H7 (cell line): ENCODE results near the gene RPL36. TPM values are rescaled to one million over a fixed set of nuclear protein-coding genes. Genes with fewer than 3 reads are reported as not detected.

Experiments
- DNase-seq: peaks from one replicate; pipeline ENCODE4 v3.0.0; 2012
- H3K27me3 ChIP-seq: 2 replicates; pipeline ENCODE4 v1.6.0; 2011; ENCODE audit warnings: mild to moderate bottlenecking, low read length; ENCODE audit not compliant: control insufficient read depth, insufficient read depth
- H3K36me3 ChIP-seq: replicated peaks from 2 replicates; pipeline ENCODE4 v1.5.1; 2011; ENCODE audit warnings: low read length; ENCODE audit not compliant: control insufficient read depth, insufficient read depth
- H3K4me3 ChIP-seq: 2 replicates; pipeline ENCODE4 v1.5.1; 2011; ENCODE audit warnings: low read depth, mild to moderate bottlenecking, control low read depth, low read length, moderate library complexity; ENCODE audit not compliant: insufficient read depth
- total RNA-seq: library from RNA; depleted of rRNA; stranded (reverse); fragments of >200 nt; shearing (Covaris generic); gene quantifications from 2 replicates; pipeline ENCODE4 v1.2.3, GENCODE V29; 2014; rRNA removed

The RPL36 gene
- 1,318 and 1,675 TPM in 2 replicates for total RNA-seq

DNA sequence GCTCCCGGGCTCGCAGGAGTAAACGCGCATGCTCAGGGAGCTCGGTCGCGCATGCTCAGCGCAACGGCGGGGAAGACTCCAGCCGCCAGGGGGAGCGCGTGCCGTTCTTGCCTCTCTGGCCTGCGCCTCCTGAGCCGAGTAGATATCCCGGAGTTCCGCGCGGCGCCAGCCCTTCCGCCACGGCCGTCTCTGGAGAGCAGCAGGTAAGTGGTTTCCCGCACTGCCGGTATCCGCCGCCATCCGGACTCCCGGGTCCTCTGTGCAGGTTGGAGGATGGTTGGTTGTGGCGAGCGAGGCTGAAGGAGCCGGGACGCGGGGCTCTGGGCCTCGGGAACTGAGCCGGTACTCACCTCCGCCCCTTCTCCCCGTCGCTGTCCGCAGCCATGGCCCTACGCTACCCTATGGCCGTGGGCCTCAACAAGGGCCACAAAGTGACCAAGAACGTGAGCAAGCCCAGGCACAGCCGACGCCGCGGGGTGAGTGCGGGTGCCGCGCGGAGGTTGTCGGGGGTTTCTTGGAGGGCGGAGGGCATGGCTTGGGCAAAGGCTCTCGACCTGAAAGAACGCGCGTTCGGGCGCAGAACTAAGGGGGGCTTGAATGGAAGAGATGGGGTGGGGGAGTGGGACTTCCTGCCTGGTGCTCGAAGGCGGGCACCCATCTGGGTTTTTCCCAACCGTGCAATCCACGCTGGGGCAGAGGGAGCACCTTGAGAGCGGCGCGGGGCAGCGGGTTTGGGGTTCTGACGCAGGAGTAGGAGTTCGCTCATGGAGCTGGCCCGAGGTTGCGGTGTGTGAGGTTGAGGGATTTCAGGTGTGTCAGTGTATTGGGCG is at the start of gene RPL36:
TSS of gene RPL36 (plus strand) at position 171 of the 830 bp plus-strand sequence. CDS start at position 384, 213 bp downstream.
- peak within 1 kb of the TSS; percentile 80 for H3K4me3 ChIP-seq
- peaks cover 26% of the 10 kb centered on the region for H3K36me3 ChIP-seq
- peak; percentile 99 for DNase-seq
- no peaks in the 10 kb centered on the region for H3K27me3 ChIP-seq

DNA sequence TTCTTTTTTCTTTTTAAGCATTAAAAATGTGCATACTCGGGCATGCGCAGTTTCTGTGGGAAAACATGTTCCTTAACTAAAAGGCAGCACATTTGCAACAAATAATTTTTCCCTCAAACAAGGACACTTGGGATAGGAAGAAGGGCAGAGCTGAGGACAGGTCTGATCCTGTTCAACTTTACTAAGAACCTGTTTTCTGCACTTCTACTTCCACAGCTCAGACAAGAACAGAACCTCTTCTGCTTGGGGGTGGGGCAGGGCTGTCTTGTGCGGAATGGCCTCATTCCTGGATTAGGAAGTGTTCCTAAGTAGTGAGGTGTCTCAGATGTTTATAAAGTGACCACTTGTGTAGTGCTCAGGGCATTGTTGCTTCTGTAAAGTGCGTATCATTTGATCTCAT is 48.9 kb upstream of the RPL36 start:
- no peak for DNase-seq
- peaks cover 23% of the 10 kb centered on the region for H3K36me3 ChIP-seq
- no peak overlapping the region for H3K4me3 ChIP-seq

DNA sequence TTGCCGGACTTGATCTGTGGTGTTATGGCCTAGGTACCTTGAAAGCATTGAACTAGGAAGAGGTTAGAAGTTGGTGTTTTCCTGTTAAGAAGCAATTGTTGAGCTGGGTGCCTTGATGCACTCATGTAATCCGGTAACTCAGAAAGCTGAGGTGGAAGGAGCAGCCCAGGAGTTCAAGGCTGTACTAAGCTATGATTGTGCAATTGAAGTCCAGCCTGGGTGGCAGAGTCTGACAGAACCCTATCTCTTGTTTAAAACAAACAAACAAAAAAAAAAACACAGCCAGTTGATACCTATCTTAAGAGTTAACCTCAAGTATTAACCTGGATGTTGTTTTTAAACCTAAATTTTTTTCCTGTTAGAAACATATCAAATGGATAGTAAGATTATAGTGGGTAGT is 47.9 kb upstream of the RPL36 start:
- Histone ChIP-seq H3K4me3 (no peak overlapping the region), H3K27me3 (no peaks in the 10 kb centered on the region), H3K36me3 (peaks cover 33% of the 10 kb centered on the region)
- DNase-seq: no peak

More for the DNA sequence above, 48.9 kb upstream of the RPL36 start:
- H3K27me3 ChIP-seq: no peaks in the 10 kb centered on the region

DNA sequence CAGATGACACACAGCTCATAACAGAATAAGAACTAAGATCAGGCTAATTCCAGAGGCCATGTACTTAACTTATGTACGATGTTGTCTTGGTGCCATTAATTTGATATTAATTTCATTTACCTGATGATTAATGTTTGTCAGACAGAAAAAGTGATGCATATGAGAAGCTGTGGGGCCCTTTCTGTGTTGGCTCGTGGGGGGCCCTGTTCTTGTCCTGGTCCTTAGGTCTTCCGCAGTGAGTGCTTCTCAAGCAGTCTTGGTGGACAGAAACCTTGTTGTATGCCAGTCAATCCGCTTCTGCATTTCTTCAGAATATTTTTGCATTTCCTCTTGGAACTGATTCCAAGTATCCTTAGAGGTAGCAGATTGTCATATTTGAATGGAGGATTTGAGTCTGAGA is 47.0 kb upstream of the RPL36 start:
- DNase-seq: no peak
- Histone ChIP-seq H3K36me3 (peaks cover 39% of the 10 kb centered on the region), H3K27me3 (no peaks in the 10 kb centered on the region), H3K4me3 (no peak overlapping the region)

DNA sequence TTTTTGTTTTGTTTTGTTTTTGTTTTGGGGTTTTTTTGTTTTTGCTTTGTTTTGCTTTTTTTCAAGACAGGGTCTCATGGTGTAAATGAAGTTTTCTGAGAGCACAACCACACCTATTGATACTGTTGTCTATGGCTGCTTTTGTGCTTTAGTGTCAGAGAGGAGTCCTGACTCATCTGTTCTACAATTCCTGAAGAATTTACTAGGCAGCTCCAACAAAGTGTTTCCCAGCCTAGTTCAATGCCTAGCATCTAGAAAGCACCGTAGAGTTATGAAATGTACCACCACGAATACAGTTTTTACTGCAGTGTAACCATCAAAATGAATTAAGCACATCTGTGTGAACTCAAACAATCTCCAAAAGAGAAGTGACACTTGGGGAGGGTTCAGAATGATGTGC is 46.1 kb upstream of the RPL36 start:
- H3K27me3 ChIP-seq: no peaks in the 10 kb centered on the region
- DNase-seq: no peak
- H3K4me3 ChIP-seq: no peak overlapping the region
- H3K36me3 ChIP-seq: peaks cover 41% of the 10 kb centered on the region

DNA sequence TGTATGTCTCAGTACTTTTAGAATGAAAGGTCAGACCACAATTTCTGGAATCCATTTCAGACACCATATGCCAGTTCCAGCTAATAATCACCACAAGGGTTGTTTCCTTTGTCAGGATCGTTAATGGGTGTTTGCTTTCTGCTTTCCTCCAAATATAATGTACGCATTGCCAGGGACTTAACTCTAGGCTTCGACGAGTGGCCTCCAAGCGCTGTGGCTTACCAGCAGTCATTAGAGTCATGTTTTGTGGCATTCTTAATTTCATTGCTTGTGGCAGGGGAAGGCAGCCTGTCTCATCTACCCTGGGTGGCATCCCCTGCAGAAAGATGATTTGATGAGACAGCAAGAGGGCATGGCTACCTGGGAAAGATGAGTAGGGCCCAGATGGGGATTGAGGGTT is 44.7 kb upstream of the RPL36 start:
- Histone ChIP-seq H3K27me3 (no peaks in the 10 kb centered on the region), H3K36me3 (peaks cover 48% of the 10 kb centered on the region), H3K4me3 (no peak overlapping the region)
- DNase-seq: no peak

DNA sequence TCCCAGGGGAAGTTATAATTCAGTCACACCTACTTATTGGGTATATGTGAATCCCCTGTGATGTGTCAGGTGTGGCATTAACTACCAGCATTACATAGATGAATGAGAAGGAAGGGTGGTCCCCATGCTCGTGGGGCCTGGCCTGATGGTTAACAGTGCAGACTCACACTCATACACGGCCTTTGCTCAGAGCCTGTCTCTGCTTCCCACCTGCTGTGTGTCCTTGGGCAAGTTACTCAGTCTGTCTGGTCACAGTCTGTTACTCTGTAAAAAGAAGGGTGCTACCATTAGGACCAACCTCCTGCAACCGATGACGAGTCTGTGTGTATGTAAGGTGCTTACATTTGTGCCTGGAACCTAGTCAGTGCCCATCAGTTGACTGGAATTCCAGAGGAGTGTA is 43.4 kb upstream of the RPL36 start:
- H3K27me3 ChIP-seq: no peaks in the 10 kb centered on the region
- H3K4me3 ChIP-seq: no peak overlapping the region
- no peak for DNase-seq
- H3K36me3 ChIP-seq: peaks cover 55% of the 10 kb centered on the region

DNA sequence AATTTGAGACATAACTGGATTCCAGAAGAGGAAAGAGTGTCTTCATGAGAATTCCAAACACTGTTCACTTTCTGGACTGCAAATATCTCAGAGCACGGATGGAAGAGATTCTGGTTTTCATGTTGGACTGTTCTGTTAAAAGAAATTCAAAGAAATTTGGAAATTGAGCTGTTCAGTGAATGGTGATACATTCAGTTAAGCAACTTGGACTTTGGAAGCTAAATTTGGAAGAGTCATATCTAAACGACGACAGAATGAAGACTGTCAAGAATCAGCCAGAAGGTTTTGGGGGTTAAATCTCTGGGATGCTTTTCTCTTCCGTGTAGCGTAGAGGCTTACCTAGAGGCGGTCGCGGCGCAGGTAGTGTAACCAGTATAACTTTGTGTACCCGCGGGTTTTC is 41.6 kb upstream of the RPL36 start:
- Histone ChIP-seq H3K36me3 (peaks cover 60% of the 10 kb centered on the region), H3K27me3 (no peaks in the 10 kb centered on the region), H3K4me3 (no peak overlapping the region)
- DNase-seq: no peak

DNA sequence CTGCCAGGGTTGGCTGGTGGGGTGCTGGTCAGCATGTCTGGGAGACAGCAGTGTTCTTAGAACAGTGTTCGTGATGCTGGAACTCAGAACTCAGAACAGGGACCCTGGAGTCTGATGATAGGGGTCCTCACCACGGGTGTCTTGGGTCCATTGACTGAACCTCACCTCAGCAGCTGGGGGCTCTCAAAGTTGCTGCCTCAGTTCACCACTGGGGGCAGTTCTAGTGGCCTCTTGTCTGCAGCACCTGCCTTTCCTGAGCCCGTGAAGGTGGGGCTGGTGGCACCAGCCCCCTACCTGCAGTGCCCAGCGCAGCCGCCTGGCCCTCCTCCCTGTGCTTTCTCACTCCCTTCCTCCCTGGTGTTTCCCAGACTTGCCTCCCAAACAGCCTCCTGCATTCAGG is 38.7 kb upstream of the RPL36 start:
- DNase-seq: no peak
- peaks cover 60% of the 10 kb centered on the region for H3K36me3 ChIP-seq
- no peaks in the 10 kb centered on the region for H3K27me3 ChIP-seq
- no peak overlapping the region for H3K4me3 ChIP-seq

DNA sequence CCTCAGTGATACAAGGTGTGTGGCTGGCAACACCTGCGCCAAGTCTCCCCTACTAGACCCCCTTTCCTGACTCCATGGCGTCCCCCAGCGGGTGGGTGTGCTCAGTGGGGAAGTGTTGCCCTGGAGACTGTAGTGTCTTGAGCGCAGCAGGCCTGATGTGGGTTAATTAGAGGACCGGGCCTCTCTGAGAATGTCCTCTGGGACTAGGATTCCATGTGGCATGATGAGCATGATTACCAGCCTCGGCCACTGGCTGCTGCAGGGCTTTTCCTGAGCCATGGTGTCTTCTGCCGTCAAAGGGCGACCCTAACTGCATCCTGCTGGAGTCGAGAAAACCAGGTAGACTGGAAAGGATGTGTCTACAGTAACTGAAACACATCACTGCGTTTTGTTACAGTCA is 37.8 kb upstream of the RPL36 start:
- peaks cover 54% of the 10 kb centered on the region for H3K36me3 ChIP-seq
- no peak for DNase-seq
- H3K27me3 ChIP-seq: no peaks in the 10 kb centered on the region
- no peak overlapping the region for H3K4me3 ChIP-seq

DNA sequence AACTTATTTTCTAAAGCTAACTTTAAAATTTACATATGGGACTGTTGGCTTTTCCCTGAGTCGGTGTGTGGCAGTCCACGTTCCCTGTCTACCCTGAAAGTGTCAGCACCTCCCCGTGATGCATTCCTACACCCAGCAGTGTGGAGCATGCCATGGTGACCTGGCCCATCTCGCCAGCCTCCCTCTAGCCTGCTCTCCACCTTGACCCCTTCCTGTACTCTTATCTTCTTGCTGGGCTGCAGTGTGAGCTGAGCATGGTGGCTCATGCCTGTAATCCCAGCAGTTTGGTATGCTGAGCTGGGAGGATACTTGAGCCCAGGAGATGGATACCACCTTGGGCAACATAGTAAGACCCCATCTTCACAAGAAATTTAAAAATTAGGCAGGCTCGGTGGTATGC is 35.2 kb upstream of the RPL36 start:
- no peak for DNase-seq
- H3K36me3 ChIP-seq: peaks cover 49% of the 10 kb centered on the region

DNA sequence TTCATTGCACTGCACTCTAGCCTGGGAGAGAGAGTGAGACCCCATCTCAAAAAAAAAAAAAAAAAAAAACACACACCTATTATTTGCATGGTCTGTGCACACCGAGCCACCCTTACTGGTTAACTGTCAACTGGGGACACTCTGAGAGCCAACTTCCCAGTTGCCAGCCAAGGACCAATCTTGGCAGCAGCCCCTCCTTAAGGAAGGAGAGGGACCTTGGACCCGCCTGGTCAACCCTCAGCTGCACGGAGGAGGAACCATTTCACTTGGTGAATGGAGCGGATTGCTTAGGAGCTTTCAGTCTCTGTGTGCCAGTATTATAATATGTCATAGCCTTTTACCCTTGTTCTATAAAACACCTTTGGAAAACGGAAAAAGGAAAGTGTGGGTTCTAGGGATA is 34.7 kb upstream of the RPL36 start:
- Histone ChIP-seq H3K36me3 (peaks cover 49% of the 10 kb centered on the region), H3K27me3 (no peaks in the 10 kb centered on the region), H3K4me3 (no peak overlapping the region)
- DNase-seq: no peak

More for the DNA sequence above, 35.2 kb upstream of the RPL36 start:
- no peaks in the 10 kb centered on the region for H3K27me3 ChIP-seq
- H3K4me3 ChIP-seq: no peak overlapping the region

DNA sequence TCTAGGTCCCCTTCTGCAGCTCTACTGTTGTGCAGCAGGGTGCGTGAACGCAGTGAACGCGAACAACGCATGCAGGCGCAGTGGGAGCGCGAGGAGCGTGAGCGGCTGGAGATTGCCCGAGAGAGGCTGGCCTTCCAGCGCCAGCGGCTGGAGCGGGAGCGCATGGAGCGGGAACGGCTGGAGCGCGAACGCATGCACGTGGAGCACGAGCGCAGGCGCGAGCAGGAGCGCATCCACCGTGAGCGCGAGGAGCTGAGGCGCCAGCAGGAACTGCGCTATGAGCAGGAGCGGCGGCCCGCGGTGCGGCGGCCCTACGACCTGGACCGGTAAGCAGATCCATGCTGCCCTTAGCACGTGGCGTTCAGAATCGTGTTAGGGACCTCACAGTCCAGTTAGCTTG is 28.6 kb upstream of the RPL36 start:
- Histone ChIP-seq H3K36me3 (peaks cover 48% of the 10 kb centered on the region), H3K27me3 (no peaks in the 10 kb centered on the region), H3K4me3 (no peak overlapping the region)
- no peak for DNase-seq

DNA sequence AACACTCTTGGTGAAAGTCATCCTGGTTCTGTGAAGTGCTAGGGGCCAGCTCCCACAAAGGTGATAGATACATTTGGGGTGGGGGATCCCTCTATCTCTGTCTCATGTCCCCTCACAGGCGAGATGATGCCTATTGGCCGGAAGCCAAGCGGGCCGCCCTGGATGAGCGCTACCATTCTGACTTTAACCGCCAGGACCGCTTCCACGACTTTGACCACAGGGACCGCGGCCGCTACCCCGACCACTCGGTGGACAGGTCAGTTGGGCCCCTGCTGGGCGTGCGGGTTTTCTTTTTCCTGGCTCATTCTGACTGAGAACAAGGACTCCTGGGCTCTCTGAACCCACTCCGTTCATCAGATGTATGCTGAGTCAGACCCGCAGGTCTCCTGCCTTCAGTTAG is 26.2 kb upstream of the RPL36 start:
- DNase-seq: no peak
- Histone ChIP-seq H3K4me3 (no peak overlapping the region), H3K36me3 (peaks cover 48% of the 10 kb centered on the region), H3K27me3 (no peaks in the 10 kb centered on the region)

DNA sequence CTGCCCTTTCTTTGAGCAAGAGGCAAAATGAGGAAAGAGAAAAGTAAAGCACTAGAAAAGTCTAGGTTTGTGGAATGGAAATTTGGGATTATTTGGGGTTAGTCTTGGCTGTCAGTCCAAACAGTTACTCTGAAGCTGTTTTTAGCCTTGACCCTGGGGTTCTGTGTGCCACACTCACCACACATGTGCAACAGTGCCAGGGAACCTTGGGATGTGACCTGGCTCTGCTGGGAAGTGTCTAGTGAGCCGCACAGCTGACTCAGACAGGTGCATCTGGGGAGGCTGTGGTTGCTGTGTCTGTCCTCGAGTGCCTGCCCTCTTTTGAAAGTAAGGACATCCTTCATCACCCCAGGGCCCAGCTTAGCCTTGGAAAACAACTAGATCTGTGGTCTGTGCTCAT is 25.6 kb upstream of the RPL36 start:
- H3K27me3 ChIP-seq: no peaks in the 10 kb centered on the region
- H3K4me3 ChIP-seq: no peak overlapping the region
- peaks cover 51% of the 10 kb centered on the region for H3K36me3 ChIP-seq
- DNase-seq: no peak
